Activated T-cell treated with anti-CD3 and anti-CD28 coated beads, Interleukin-2, amount 50 U/mL, for 1 hour (primary cell): ENCODE measurements around the gene AGMAT.

Source experiments
- DNase-seq: peaks from one replicate; pipeline ENCODE4 v3.0.0-alpha.2; 2020

Gene AGMAT

GRCh38 chr1:15584489-15585363 lies at the start of gene AGMAT:
Gene AGMAT, minus strand, starts transcription at chr1:15585051. Its CDS starts 84 bp downstream, at chr1:15584967.
- DNase-seq, result peak; percentile 60

GRCh38 chr1:15633756-15634420 lies 49.0 kb upstream of the AGMAT start:
- DNase-seq, result no peak

- DNase-seq, result no peak
Measured at GRCh38 chr1:15628003-15628402, 43.2 kb upstream of the AGMAT start.

GRCh38 chr1:15627343-15627988 lies 42.6 kb upstream of the AGMAT start:
- no peak for DNase-seq

GRCh38 chr1:15626269-15626950 lies 41.6 kb upstream of the AGMAT start:
- DNase-seq, result no peak

GRCh38 chr1:15625056-15625917 lies 40.4 kb upstream of the AGMAT start:
- DNase-seq, result no peak

- DNase-seq, result no peak
Measured at GRCh38 chr1:15624133-15624714, 39.4 kb upstream of the AGMAT start.

- DNase-seq, result no peak
Measured at GRCh38 chr1:15623435-15623834, 38.6 kb upstream of the AGMAT start.

- no peak for DNase-seq
Measured at GRCh38 chr1:15622712-15623373, 38.0 kb upstream of the AGMAT start.

GRCh38 chr1:15621975-15622374 lies 37.1 kb upstream of the AGMAT start:
- no peak for DNase-seq

GRCh38 chr1:15620902-15621682 lies 36.2 kb upstream of the AGMAT start:
- no peak for DNase-seq

GRCh38 chr1:15620155-15620545 lies 35.3 kb upstream of the AGMAT start:
- DNase-seq, result no peak

GRCh38 chr1:15618655-15619525 lies 34.0 kb upstream of the AGMAT start:
- no peak for DNase-seq

GRCh38 chr1:15618077-15618654 lies 33.3 kb upstream of the AGMAT start:
- no peak for DNase-seq

GRCh38 chr1:15617173-15618076 lies 32.6 kb upstream of the AGMAT start, which contains the start of gene DDI2:
Gene DDI2, plus strand, starts transcription at chr1:15617458. Its CDS starts 213 bp downstream, at chr1:15617671.
- DNase-seq, result peak; percentile 94

- DNase-seq, result peak; percentile 19
Measured at GRCh38 chr1:15616373-15617172, 31.7 kb upstream of the AGMAT start.

GRCh38 chr1:15610167-15610566 lies 25.3 kb upstream of the AGMAT start:
- DNase-seq, result no peak
